Loucy (cell line): ENCODE data around the gene KCNJ12.
"Not testable (repeated sequence)": the region's sequence is repeated elsewhere in the genome, so short reads cannot be mapped to it uniquely, and the experiment has no call there.

ENCODE experiments used
- H2AFZ ChIP-seq: fragments of 200-600 bp; sonication (generic); 2 replicates; pipeline ENCODE4 v1.6.0; 2016; ENCODE audit warnings: antibody characterized with exemption, mild to moderate bottlenecking, low read length, moderate library complexity
- H3F3A ChIP-seq: fragments of 200-600 bp; 2 replicates; pipeline ENCODE4 v1.6.0; 2016; ENCODE audit warnings: antibody characterized with exemption, low read depth, mild to moderate bottlenecking
- H3K27me3 ChIP-seq: fragments of 200-600 bp; sonication (generic); 2 replicates; pipeline ENCODE4 v1.6.1; 2014; ENCODE audit warnings: low read length, mild to moderate bottlenecking; ENCODE audit not compliant: insufficient read depth, poor library complexity, severe bottlenecking
- H3K36me3 ChIP-seq: fragments of 200-600 bp; sonication (generic); 2 replicates; pipeline ENCODE4 v1.6.1; 2016; ENCODE audit warnings: low read length; ENCODE audit not compliant: insufficient read depth
- H3K4me1 ChIP-seq: fragments of 200-600 bp; sonication (generic); 2 replicates; pipeline ENCODE4 v1.5.1; 2014; ENCODE audit warnings: low read length, mild to moderate bottlenecking; ENCODE audit not compliant: insufficient read depth, poor library complexity, severe bottlenecking
- H3K4me2 ChIP-seq: fragments of 200-600 bp; sonication (generic); 2 replicates; pipeline ENCODE4 v1.6.0; 2014; ENCODE audit warnings: antibody characterized with exemption, low read length, low read depth, mild to moderate bottlenecking; ENCODE audit not compliant: poor library complexity, severe bottlenecking
- H3K4me3 ChIP-seq: fragments of 200-600 bp; sonication (generic); 2 replicates; pipeline ENCODE4 v1.5.1; 2014; ENCODE audit warnings: low read length, mild to moderate bottlenecking, mixed read lengths; ENCODE audit not compliant: poor library complexity, severe bottlenecking
- H3K79me2 ChIP-seq: fragments of 200-600 bp; sonication (generic); 2 replicates; pipeline ENCODE4 v1.6.1; 2014; ENCODE audit warnings: low read length; ENCODE audit not compliant: insufficient read depth
- H3K9ac ChIP-seq: fragments of 200-600 bp; sonication (generic); 2 replicates; pipeline ENCODE4 v1.6.0; 2014; ENCODE audit warnings: mild to moderate bottlenecking, low read depth, low read length, moderate library complexity; ENCODE audit not compliant: poor library complexity, severe bottlenecking
- H3K9me2 ChIP-seq: fragments of 200-600 bp; sonication (generic); replicated peaks from 2 replicates; pipeline ENCODE4 v1.6.1; 2016; ENCODE audit warnings: low read depth, low read length, mixed read lengths
- H3K9me3 ChIP-seq: fragments of 200-600 bp; sonication (generic); 2 replicates; pipeline ENCODE4 v1.6.1; 2014; ENCODE audit warnings: mild to moderate bottlenecking, antibody characterized with exemption, low read length, low read depth; ENCODE audit not compliant: insufficient read depth
- H4K20me1 ChIP-seq: fragments of 200-600 bp; sonication (generic); 2 replicates; pipeline ENCODE4 v1.6.0; 2014; ENCODE audit warnings: antibody characterized with exemption, low read length, mild to moderate bottlenecking; ENCODE audit not compliant: insufficient read depth, poor library complexity, severe bottlenecking
- EZH2phosphoT487 ChIP-seq: fragments of 200-600 bp; IDR thresholded peaks from 2 replicates; pipeline ENCODE4 v1.6.1; 2018; ENCODE audit warnings: antibody characterized with exemption, mild to moderate bottlenecking, moderate library complexity, borderline replicate concordance
- TF ChIP-seq, protein P1 (sequence below): fragments of 200-600 bp; sonication (generic); conservative IDR thresholded peaks from 2 replicates; pipeline ENCODE4 v1.5.1; 2014; ENCODE audit warnings: mild to moderate bottlenecking, antibody characterized with exemption, low read length

The KCNJ12 gene

DNA sequence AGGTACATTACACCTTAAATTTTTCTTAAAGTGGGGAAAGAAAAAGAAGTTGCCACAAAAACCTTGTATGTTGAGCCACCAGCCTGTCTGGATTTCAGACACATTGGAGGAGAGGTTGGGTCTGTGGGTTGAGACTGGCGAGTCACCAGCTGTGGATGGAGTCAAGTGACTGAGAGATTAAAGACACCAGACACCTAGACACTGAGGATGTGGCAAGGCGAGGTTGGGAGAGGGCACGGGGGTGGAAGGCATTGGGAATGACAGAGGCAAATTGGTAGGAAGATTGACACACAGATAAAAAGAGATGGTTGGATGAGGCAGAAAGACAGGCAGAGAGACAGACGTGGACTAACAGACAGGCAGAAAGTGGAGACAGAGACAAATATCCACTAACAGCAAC is 49.6 kb downstream of the KCNJ12 start:
- no peaks in the 10 kb centered on the region for H3K4me1 ChIP-seq
- H3K9me3 ChIP-seq: no peaks in the 10 kb centered on the region; the same call in 1 of the 2 replicates
- H3K36me3 ChIP-seq: no peaks in the 10 kb centered on the region
- H3F3A ChIP-seq: no peaks in the 10 kb centered on the region
- H2AFZ ChIP-seq: no peak overlapping the region
- no peaks in the 10 kb centered on the region for H3K9me2 ChIP-seq
- no peaks in the 10 kb centered on the region for H3K79me2 ChIP-seq
- H4K20me1 ChIP-seq: no peaks in the 10 kb centered on the region
- H3K27me3 ChIP-seq: no peaks in the 10 kb centered on the region
- TF ChIP-seq EZH2phosphoT487: no peak
- TF ChIP-seq, protein P1, sequence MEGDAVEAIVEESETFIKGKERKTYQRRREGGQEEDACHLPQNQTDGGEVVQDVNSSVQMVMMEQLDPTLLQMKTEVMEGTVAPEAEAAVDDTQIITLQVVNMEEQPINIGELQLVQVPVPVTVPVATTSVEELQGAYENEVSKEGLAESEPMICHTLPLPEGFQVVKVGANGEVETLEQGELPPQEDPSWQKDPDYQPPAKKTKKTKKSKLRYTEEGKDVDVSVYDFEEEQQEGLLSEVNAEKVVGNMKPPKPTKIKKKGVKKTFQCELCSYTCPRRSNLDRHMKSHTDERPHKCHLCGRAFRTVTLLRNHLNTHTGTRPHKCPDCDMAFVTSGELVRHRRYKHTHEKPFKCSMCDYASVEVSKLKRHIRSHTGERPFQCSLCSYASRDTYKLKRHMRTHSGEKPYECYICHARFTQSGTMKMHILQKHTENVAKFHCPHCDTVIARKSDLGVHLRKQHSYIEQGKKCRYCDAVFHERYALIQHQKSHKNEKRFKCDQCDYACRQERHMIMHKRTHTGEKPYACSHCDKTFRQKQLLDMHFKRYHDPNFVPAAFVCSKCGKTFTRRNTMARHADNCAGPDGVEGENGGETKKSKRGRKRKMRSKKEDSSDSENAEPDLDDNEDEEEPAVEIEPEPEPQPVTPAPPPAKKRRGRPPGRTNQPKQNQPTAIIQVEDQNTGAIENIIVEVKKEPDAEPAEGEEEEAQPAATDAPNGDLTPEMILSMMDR: no peak
- H3K9ac ChIP-seq: no peak overlapping the region
- H3K4me3 ChIP-seq: no peak overlapping the region
- H3K4me2 ChIP-seq: no peak overlapping the region

DNA sequence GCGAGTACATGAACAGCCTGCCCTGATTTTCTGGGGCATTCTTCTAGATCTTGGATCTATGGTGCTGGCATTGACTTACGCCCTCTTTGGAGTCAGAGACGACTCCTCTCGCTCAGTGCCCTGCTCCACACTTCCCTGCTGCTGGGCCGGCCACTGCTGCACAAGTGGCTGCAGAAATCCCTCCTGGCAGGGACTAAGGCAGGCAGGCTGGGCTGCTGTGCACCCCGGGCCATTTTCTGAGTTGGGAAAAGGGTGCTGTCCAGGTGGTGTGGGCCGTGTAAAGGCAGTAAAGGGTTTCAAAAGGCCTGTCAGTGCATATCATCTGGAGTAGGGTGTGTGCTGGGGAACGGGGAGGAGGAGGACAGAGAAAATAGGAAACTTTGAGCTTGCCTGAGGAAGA is 50.1 kb downstream of the KCNJ12 start:
- H3F3A ChIP-seq, H3K9me3 ChIP-seq: not testable (repeated sequence)

DNA sequence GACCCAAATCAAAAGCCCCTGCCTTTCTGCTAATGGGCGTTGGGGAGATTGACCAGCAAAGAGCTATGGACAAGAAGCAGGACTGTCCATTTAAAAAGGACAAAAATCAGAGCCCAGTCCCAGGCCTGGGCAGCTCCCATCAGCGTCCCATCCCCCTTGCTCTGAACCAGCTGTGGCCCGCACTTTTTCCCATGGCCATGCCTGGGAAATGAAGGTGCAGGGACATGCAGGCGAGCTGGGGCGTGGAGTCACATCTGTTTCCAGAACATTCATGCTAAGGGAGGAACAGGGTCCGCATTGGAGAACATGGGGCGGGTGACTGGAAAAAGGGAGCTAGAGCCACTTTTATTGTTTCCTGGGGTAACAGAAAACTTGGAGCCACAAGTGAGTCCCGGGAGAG is 50.7 kb downstream of the KCNJ12 start:
- not testable (repeated sequence) for H3K9ac ChIP-seq

More for the DNA sequence above, 50.1 kb downstream of the KCNJ12 start:
- not testable (repeated sequence) for H3K79me2 ChIP-seq, H3K9me2 ChIP-seq, H3K4me1 ChIP-seq, H3K4me3 ChIP-seq, H2AFZ ChIP-seq, H3K9ac ChIP-seq, H3K36me3 ChIP-seq, H3K4me2 ChIP-seq, H3K27me3 ChIP-seq, H4K20me1 ChIP-seq

DNA sequence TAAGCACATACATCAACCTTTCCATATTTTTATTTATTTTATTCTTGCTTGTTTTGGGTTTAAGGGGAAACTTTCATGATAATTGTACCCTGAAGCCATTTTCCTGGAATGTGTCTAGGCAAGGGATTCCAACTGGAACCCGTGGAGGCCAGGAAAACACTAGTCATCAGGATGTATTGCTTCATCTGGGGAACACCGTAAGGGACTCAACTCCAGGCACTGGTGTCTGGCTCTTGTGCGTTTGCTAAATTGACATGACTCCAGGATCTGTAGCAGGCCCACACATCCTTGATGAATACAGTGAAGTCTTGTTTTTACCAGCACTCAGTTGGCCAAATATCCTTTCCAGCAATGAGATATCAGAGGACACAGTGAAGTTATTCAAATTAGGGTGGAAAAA is 51.6 kb downstream of the KCNJ12 start:
- H3K9me2 ChIP-seq, H3K79me2 ChIP-seq, H3K36me3 ChIP-seq, H4K20me1 ChIP-seq, H3K4me1 ChIP-seq, H3K27me3 ChIP-seq, H3K9me3 ChIP-seq, H2AFZ ChIP-seq, H3F3A ChIP-seq, H3K4me3 ChIP-seq, H3K4me2 ChIP-seq, H3K9ac ChIP-seq: not testable (repeated sequence)

More for the DNA sequence above, 50.7 kb downstream of the KCNJ12 start:
- H2AFZ ChIP-seq, H3K79me2 ChIP-seq, H3K4me1 ChIP-seq, H3K36me3 ChIP-seq, H3K9me3 ChIP-seq, H4K20me1 ChIP-seq, H3K4me2 ChIP-seq, H3K9me2 ChIP-seq, H3K4me3 ChIP-seq, H3F3A ChIP-seq, H3K27me3 ChIP-seq: not testable (repeated sequence)

DNA sequence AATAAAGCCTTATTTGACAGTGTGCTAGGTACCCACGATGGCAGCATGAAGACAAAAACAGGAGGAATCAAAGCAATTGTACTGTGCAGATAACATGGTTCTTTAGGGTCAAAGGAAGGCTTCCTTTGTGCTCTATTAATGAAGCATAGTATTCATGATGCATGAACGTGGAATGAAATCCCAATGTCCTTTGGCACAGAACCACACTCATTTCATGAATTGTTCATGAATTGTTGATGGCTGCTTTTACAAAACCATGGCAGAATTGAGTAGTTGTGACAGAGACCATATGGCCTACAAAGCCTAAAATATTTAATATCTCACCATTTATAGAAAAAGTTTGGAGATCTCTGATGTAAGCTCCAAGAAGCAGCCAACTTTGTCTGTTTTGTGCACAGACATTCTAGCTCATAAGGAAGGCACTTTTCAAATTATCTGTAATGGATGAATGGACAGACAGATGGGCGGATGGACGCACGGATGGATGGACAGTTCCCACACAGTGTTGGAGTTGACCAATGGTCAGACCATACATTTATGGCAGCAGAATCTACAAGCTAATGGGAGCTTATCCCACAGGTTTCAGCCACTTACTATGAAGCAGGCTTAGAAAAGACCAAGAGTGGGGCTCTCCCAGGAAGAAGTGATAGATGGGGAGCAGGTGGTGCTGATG is 52.7 kb downstream of the KCNJ12 start:
- H2AFZ ChIP-seq, H3K4me1 ChIP-seq, H3F3A ChIP-seq, H3K4me3 ChIP-seq, H3K9ac ChIP-seq, H4K20me1 ChIP-seq, H3K79me2 ChIP-seq, H3K36me3 ChIP-seq, H3K9me3 ChIP-seq, H3K4me2 ChIP-seq, H3K27me3 ChIP-seq, H3K9me2 ChIP-seq: not testable (repeated sequence)

DNA sequence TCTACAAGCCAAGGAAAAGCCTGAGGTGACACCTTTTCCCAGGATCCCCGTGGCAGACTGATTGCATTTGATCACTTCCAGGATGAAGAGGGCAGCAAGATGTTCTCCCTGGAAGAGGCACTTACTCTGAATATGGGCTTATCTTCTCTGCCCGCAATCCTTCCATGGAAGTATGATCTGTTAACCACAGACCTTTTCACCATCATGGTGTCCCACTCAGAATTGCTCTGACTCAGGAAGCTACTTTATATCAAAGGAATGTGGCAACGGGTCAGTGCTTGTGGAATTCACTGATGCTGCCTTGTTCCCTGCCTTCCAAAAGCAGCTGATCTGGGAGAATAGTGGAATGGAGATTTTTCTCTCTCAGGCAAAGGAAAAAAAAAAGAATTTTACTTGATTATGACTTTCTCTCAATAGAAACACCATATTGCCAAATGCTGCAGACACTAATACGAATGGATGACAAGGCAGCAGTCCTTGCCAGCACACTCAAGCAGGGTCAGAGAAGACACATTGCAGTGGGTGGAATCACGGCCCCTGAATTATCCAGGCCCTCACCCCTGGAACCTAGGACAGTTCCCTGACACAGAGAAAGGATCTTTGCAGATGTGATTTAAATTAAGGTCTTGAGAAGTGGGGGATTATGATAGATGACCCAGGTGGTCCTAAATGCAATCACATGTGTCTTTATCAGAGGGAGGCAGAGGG is 53.9 kb downstream of the KCNJ12 start:
- H4K20me1 ChIP-seq, H3K4me3 ChIP-seq, H3F3A ChIP-seq, H3K36me3 ChIP-seq, H2AFZ ChIP-seq, H3K4me1 ChIP-seq, H3K27me3 ChIP-seq, H3K9me2 ChIP-seq, H3K9ac ChIP-seq, H3K4me2 ChIP-seq, H3K9me3 ChIP-seq, H3K79me2 ChIP-seq: not testable (repeated sequence)
